Mucosa of stomach (tissue), 1 donor: ENCODE data around the gene IGSF9B.

ENCODE experiments used
- H3K27me3 ChIP-seq: one replicate; pipeline ENCODE4 v1.7.0; 2013; ENCODE audit warnings: mild to moderate bottlenecking, low read length; ENCODE audit not compliant: control insufficient read depth, insufficient read depth
- H3K36me3 ChIP-seq: one replicate; pipeline ENCODE4 v1.7.0; 2013; ENCODE audit warnings: low read length; ENCODE audit not compliant: control insufficient read depth, insufficient read depth
- H3K4me1 ChIP-seq: one replicate; pipeline ENCODE4 v1.7.0; 2013; ENCODE audit warnings: mild to moderate bottlenecking, low read length; ENCODE audit not compliant: control insufficient read depth, insufficient read depth
- H3K4me3 ChIP-seq: one replicate; pipeline ENCODE4 v1.7.0; 2013; ENCODE audit warnings: low read length
- H3K9ac ChIP-seq: one replicate; pipeline ENCODE4 v1.7.0; 2013; ENCODE audit warnings: mild to moderate bottlenecking, low read length, moderate library complexity
- H3K9me3 ChIP-seq: one replicate; pipeline ENCODE4 v1.7.0; 2013; ENCODE audit warnings: mild to moderate bottlenecking, low read length, moderate library complexity; ENCODE audit not compliant: control insufficient read depth
- donor health status: Pancreatic carcinoma.

The IGSF9B gene

GRCh38 chr11:133904818-133905515 lies 51.8 kb downstream of the IGSF9B start:
- Histone ChIP-seq H3K9me3 (no peaks in the 10 kb centered on the region), H3K4me1 (no peaks in the 10 kb centered on the region), H3K36me3 (no peaks in the 10 kb centered on the region), H3K27me3 (no peaks in the 10 kb centered on the region), H3K4me3 (no peak overlapping the region), H3K9ac (no peak overlapping the region)

- no peaks in the 10 kb centered on the region for H3K9me3 ChIP-seq
- H3K4me3 ChIP-seq: no peak overlapping the region
- H3K36me3 ChIP-seq: no peaks in the 10 kb centered on the region
- H3K27me3 ChIP-seq: no peaks in the 10 kb centered on the region
- no peak overlapping the region for H3K9ac ChIP-seq
- no peaks in the 10 kb centered on the region for H3K4me1 ChIP-seq
Observed at GRCh38 chr11:133903875-133904817, 52.6 kb downstream of the IGSF9B start.

- Histone ChIP-seq H3K27me3 (no peaks in the 10 kb centered on the region), H3K4me3 (no peak overlapping the region), H3K4me1 (no peaks in the 10 kb centered on the region), H3K9me3 (no peaks in the 10 kb centered on the region), H3K36me3 (no peaks in the 10 kb centered on the region), H3K9ac (no peak overlapping the region)
Observed at GRCh38 chr11:133903056-133903455, 53.7 kb downstream of the IGSF9B start.

- no peak overlapping the region for H3K9ac ChIP-seq
- H3K27me3 ChIP-seq: no peaks in the 10 kb centered on the region
- H3K4me3 ChIP-seq: no peak overlapping the region
- no peaks in the 10 kb centered on the region for H3K36me3 ChIP-seq
- H3K4me1 ChIP-seq: no peaks in the 10 kb centered on the region
- H3K9me3 ChIP-seq: no peaks in the 10 kb centered on the region
Observed at GRCh38 chr11:133902506-133902905, 54.3 kb downstream of the IGSF9B start.

- H3K9me3 ChIP-seq: no peaks in the 10 kb centered on the region
- no peaks in the 10 kb centered on the region for H3K4me1 ChIP-seq
- no peaks in the 10 kb centered on the region for H3K27me3 ChIP-seq
- no peak overlapping the region for H3K4me3 ChIP-seq
- H3K9ac ChIP-seq: no peak overlapping the region
- H3K36me3 ChIP-seq: no peaks in the 10 kb centered on the region
Observed at GRCh38 chr11:133901999-133902398, 54.8 kb downstream of the IGSF9B start.

GRCh38 chr11:133901316-133901715 lies 55.5 kb downstream of the IGSF9B start:
- H3K36me3 ChIP-seq: no peaks in the 10 kb centered on the region
- H3K9ac ChIP-seq: no peak overlapping the region
- no peak overlapping the region for H3K4me3 ChIP-seq
- no peaks in the 10 kb centered on the region for H3K27me3 ChIP-seq
- H3K4me1 ChIP-seq: no peaks in the 10 kb centered on the region
- no peaks in the 10 kb centered on the region for H3K9me3 ChIP-seq

GRCh38 chr11:133900176-133901105 lies 56.3 kb downstream of the IGSF9B start:
- H3K9me3 ChIP-seq: no peaks in the 10 kb centered on the region
- H3K36me3 ChIP-seq: no peaks in the 10 kb centered on the region
- no peak overlapping the region for H3K4me3 ChIP-seq
- H3K4me1 ChIP-seq: no peaks in the 10 kb centered on the region
- H3K9ac ChIP-seq: no peak overlapping the region
- H3K27me3 ChIP-seq: no peaks in the 10 kb centered on the region

- H3K9me3 ChIP-seq: no peaks in the 10 kb centered on the region
- H3K4me1 ChIP-seq: no peaks in the 10 kb centered on the region
- no peaks in the 10 kb centered on the region for H3K27me3 ChIP-seq
- no peak overlapping the region for H3K4me3 ChIP-seq
- H3K9ac ChIP-seq: no peak overlapping the region
- H3K36me3 ChIP-seq: no peaks in the 10 kb centered on the region
Observed at GRCh38 chr11:133898770-133899115, 58.0 kb downstream of the IGSF9B start.

GRCh38 chr11:133898031-133898769 lies 58.6 kb downstream of the IGSF9B start:
- no peak overlapping the region for H3K9ac ChIP-seq
- no peak overlapping the region for H3K4me3 ChIP-seq
- H3K27me3 ChIP-seq: no peaks in the 10 kb centered on the region
- H3K36me3 ChIP-seq: no peaks in the 10 kb centered on the region
- H3K9me3 ChIP-seq: no peaks in the 10 kb centered on the region
- no peaks in the 10 kb centered on the region for H3K4me1 ChIP-seq

GRCh38 chr11:133897331-133897650 lies 59.5 kb downstream of the IGSF9B start:
- Histone ChIP-seq H3K9me3 (no peaks in the 10 kb centered on the region), H3K36me3 (no peaks in the 10 kb centered on the region), H3K4me3 (no peak overlapping the region), H3K27me3 (no peaks in the 10 kb centered on the region), H3K4me1 (no peaks in the 10 kb centered on the region), H3K9ac (no peak overlapping the region)

- no peaks in the 10 kb centered on the region for H3K27me3 ChIP-seq
- no peaks in the 10 kb centered on the region for H3K4me1 ChIP-seq
- H3K9ac ChIP-seq: no peak overlapping the region
- H3K36me3 ChIP-seq: no peaks in the 10 kb centered on the region
- no peak overlapping the region for H3K4me3 ChIP-seq
- H3K9me3 ChIP-seq: no peaks in the 10 kb centered on the region
Observed at GRCh38 chr11:133896642-133897330, 60.0 kb downstream of the IGSF9B start.
